ENCODE results near the gene SPDYA.

The SPDYA gene

DNA sequence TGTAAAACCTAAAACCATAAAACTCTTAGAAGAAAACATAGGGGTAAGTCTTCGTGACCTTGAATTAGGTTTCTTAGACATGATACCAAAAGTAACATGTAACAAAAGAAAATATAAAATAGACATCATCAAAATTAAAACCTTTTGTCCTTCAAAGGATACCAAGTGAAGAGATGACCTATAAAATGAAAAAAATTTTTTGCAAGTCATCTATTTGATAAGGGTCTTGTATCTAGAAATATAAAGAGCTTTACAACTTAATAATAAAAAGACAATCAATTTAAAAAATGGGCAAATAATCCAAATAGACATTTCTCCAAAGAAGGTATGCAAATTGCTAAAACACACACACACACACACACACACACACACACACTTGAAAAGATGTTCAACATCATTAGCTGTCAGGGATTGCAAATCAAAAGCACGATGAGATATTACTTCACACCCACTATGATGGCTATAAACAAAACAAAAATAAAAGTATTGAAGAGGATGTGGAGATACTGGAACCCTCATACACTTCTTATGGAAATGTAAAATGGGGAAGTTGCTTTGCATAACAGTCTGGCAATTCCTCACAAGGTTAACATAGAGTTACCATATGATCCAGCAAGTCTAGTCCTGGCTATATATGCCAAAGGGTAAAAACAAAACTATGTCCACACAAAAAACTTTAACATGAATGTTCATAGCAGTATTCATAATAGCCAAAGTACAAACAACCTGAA is 23.3 kb downstream of the SPDYA start:
- no peak for DNase-seq

DNA sequence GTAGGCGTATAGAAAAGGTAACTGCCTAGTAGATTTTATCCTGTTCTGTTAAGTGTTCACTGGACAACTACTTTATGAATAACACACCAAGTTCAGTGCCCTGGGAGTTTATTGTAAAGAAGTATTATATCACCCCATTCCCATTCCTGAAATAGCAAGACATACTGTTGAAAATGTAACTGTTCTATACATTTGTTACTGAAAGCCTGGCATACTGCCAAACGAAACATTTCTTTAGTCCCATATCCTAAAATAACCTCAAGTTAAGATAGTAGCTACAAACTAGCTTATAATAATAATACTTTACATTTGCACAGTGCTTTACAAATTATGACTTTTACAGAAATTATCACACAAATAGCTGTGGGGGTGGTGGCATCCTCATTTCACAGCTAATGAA is 25.1 kb downstream of the SPDYA start:
- DNase-seq, result no peak

DNA sequence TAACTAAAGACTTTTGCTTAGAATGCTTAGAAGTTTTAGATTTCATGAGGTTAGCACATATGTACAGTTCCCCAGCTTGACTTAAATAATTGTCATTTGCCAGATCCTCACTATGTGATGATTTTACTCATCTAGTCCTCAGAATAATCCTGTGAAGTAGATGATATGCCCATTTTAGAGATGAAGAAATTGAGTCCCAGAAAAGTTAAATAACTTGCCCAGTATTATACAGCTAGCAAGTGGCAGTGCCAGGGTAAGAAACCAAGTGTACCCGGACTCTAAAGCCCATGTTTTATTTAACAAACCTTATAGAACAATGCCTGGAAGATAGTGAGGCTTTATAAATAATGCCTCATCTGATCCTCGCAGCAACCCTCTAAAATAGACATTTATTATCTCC is 28.3 kb downstream of the SPDYA start:
- no peak for DNase-seq

DNA sequence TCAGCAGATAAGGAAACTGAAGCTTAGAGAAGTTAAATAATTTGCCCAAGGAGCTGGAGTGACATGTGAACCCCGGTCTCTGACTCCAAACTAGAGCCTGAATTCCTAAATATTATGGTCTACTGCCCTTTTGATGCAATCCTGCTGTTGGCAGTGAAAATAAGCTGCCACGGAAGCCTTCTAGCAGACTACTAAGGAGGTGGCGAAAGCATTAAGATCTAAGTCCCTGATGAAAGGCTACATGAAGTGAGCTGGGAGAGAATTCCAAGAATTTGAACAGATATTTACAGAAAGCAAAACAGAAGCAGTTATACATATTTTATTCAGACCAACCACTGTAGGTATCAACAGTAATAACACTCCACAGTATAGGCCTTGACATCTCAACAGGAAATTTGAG is 31.4 kb downstream of the SPDYA start:
- DNase-seq, result no peak

DNA sequence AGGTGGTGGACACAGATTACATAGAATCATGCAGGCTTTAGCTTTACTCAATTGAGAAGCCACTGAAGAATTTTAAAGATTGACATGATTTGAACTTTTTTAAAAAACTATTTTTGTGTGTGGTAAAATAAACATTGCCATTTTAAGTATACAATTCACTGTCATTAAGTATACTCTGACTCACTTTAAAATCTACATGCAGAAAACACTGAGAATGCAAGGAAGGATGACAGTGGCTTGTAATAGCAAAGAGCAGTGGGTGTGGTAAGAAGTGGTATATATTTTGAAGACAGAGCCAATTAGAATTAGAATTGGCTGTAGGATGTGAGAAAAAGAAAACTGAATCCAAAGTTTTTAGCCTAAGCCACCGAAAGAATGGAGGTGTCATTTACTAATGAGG is 44.6 kb downstream of the SPDYA start:
- no peak for DNase-seq

DNA sequence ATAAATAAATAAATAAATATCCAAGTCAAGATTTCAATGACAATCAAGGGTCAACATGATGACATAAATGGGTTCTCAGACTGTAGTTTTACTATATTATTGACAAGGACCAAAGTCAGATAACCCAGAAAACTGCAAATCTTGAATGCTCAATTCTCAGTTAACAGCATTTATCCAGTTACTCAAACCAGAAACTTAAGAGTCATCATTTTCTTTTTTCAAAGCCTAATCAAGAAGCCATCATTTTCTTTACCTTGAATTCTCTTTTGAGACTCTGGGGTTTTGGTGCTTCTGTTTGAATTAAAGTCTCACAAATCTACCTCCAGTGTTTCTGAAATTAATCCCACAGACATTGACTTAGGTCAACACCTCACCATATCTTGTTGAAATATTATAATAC is 45.3 kb downstream of the SPDYA start:
- DNase-seq, result no peak

DNA sequence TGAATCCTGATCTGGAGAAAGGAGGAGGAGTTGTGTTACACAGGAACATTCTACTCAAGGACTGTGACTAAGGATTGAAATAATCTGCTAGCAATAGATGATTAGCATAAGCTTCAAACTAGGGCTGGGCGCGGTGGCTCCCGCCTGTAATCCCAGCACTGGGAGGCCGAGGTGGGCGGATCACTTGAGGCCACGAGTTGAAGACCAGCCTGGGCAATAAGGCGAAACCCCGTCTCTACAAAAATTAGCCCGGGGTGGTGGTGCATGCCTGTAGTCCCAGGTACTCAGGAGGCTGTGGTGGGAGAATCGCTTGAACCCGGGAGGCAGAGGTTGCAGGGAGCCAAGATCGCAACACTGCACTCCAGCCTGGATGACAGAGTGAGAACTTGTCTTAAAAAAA is 58.0 kb downstream of the SPDYA start:
- no peak for DNase-seq

DNA sequence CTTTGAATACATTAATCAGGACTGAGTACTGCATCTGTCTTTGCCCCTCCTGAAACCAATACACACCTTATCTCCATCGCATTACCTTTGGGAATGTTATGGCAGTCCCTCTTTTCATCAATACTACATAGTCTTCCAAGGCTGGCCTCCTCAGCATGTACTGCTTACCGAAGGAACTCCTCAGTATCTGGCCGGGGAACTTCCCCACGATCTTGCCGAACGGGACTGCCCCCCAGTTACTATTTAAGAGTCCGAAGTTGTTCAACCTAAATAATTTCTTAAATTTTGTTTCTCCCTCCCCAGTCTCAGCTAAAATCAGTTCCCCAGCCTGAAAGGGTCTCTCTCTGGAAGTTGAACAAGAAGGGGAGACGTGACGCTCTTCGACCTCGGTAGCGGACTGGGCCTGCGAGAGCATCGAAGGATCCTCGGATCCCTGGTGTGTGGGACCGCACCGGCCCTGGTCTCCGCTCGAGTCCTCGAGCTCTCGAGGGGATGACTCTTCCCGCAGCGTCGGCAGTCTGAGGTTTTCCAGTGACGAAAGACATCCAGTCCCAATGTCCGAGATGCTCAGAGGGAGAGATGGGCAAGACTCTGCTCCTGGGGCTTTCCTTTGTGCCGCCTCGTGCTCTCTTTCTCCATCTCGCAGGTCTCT is 59.0 kb downstream of the SPDYA start:
- DNase-seq, result no peak

DNA sequence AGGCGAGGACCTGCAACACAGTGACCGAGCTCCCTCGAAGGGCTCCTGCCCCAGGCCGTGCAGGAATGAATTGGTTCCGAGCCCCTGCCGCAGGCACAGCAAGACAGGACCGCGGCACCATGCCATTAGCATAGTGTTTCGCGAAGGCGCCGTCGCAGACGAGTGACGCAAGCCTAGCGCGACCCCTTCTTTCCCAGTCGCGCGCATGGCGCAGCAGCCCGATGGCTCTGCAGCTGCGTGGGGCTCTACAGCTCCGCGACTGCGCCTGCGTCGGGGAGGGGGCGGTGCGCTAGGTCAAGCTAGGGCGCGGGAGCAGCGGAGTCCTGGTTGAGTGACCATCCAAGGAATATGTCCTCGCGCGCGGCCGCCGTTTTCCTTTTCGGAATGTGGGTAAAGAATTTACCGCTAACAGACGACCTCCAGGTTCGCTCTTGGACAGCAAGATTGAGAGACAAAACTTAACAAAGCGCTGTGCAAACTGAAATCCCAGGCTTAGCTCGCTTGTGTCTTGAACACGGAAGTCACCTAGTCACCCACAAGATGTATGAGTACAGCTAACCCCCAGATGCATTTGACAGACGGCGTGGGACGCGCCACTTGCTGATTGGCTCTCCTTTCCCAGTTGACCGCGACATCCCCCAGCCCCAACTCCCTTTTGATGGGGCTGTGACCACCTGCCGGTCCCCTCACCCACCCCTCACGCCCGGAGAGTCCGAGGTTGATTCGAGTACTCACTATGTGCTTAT is 59.7 kb downstream of the SPDYA start, which contains the start of gene TRMT61B:
Gene TRMT61B, minus strand, starts transcription at position 164 of the 746 bp plus-strand sequence. Its CDS starts 32 bp downstream, at position 132.
- DNase-seq, result peak; percentile 95

DNA sequence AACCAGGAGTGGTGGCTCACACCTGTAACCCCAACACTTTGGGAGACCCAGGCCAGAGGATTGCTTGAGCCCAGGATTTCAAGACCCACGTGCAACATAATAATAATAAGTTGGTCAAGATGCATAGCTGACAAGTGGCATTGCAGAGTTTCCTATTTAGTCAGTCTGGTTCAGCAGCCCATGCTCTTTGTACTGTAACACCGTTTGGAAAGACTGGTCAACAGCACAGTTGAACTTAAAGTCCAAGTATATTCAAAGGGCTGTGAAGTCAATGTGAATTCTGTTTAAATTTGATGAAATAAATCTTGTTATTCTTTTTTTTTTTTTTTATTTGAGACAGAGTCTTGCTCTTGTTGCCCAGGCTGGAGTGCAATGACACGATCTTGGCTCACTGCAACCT is 61.0 kb downstream of the SPDYA start:
- DNase-seq, result no peak

DNA sequence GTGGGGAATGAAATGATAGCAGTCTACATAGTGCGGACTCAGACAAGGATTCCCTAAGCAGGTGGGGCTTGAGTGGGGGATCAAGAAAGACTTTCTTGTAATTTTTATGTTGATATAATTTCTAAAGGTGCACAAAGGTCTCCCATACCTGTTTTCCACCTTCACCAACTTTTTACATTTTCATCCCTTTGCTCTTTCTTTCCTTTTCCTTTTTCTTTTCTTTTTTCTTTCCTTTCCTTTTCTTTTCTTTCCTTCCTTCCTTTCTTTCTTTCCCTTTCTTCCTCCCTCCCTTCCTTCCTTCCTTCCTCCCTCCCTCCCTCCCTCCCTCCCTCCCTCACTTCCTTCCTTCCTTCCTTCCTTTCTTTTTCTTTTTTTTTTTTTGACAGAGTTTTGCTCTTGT is 69.6 kb downstream of the SPDYA start:
- no peak for DNase-seq

DNA sequence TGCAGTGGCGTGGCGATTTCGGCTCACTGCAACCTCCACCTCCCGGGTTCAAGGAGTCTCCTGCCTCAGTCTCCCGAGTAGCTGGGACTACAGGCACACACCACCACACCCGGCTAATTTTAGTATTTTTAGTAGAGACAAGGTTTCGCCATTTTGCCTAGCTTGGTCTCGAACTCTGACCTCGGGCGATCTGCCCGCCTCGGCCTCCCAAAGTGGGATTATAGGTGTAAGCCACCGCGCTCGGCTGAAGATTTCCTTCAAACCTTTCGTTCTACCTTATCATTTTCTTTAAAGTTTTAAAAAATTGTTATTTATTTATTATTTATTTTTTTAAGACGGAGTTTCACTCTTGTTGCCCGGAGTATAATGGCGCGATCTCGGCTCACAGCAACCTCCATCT is 82.9 kb downstream of the SPDYA start:
- no peak for DNase-seq

DNA sequence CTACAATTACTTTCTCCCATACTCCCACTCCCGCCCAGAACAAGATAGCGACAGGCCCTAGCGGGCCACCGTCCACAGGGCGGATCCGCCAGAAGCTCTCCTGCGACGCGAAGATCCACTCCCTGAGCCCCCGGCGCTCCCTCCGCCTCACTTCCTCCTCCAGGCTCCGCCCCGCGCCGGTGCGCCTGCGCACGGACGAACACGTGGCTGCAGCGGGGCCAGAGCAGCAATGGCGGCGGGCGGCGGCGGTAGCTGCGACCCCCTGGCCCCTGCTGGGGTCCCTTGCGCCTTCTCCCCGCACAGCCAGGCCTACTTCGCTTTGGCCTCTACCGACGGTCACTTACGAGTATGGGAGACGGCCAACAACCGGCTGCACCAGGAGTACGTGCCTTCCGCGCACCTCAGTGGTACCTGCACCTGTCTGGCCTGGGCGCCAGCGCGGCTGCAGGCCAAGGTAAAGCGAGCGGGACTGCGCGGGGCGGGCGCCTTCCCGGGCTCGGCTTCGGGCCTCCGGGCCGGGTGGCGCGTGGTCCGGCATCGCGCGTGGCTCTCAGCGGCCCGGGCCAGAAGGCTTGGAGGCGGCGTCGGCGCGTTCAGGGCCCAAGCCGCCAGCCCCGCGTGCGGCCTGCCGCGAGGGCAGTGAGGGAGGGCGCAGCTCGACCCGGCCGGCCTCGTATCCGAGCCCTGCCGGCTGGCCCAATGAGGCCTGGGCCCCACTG is 84.0 kb downstream of the SPDYA start, which contains the start of gene WDR43:
Gene WDR43, plus strand, starts transcription at position 198 of the 719 bp plus-strand sequence. Its CDS starts 32 bp downstream, at position 230.
- DNase-seq, result peak; percentile 99

DNA sequence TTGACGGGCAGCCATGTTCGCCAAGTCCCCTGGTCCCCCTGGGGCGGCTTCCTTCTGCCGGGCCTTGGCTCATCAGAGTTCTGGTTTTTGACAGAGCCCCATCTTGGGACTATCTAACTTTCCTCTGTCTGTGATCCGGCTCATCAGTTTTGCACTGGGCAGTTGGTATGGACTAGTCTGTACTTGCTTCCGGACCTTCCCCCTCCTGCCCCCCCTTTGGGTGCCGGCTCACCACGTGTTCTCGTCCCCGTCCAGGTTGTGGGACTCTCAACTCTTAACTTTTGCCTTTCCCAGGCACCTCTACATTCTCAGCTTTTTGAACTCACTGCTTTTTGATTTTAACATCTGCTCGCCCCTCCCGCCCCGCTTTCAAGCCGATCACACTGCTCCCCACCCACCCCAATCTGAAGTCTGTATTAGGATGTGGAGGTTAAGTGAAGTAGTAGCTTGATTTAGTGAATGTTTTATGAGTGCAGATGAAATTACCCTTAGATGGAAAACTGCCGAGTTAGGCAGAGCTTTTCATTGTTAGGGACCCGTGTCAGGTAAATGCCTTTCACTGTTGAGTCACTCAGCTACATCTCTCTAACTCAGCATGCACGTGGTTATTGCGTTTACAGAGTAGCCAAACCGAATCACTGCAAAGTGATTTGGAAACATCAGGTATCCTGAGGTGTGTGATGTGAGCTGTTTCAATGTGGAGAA is 84.7 kb downstream of the SPDYA start:
- peak; percentile 34 for DNase-seq

DNA sequence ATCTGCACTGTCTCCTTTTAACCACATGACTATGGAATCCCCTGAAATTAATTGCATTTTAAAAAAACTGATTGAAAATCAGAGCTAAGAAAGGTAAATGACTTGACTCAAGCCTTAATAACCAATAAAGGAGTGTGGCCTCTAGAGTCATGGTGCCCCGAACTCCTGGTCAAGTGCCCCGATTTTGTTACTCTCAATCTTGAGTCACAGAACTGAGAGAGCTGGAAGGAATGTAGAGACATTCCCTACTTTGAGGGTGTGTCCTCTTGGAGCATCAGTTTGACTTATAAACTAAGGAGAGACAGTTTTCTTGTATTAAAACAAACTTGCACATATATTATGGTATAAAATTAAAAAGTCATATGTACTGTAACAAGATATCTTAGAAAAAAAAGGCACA is 86.3 kb downstream of the SPDYA start:
- DNase-seq, result no peak

DNA sequence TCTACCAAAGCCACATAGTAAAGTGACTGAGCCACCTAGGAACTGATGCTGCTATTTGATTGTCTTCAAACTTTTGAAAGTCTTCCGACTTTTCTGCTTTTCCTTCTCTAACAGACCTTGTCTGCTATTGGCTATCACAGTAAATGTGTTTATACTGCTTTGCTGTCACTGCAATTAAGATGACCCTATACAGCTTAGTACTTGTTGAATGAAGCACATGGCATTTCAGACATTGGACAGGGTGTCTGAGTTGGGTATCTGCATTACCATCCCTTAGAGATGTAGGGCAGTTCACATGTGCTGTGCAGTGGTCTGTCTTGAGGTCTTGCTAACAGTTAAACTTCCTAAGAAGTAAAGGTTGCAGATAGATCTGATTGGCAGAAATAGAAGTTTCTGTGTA is 87.4 kb downstream of the SPDYA start:
- DNase-seq, result no peak

Data from NCI-H2171 (cell line).